ENCODE data around the gene ZBTB7A.

ZBTB7A gene

DNA sequence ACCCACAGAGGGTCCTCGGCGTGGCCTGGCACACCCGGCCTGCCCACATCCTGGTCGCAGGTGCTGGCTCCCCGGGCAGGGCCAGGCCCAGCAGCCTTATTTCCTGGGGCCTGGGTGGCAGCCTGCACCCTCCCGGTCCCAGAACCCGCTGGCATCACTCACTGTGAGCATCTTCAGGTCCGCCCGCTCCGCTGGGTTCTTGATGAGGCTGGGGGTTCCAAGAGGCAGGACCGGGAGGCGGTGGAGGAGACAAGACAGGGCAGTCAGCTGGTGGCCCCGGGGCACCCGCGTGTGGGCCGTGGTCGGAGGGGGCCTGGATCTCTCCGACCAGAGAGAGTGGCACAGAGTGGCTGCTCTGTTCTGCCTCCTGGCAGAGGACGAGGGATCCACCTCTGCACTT is 27.6 kb upstream of the ZBTB7A start:
- TF ChIP-seq, protein P1, sequence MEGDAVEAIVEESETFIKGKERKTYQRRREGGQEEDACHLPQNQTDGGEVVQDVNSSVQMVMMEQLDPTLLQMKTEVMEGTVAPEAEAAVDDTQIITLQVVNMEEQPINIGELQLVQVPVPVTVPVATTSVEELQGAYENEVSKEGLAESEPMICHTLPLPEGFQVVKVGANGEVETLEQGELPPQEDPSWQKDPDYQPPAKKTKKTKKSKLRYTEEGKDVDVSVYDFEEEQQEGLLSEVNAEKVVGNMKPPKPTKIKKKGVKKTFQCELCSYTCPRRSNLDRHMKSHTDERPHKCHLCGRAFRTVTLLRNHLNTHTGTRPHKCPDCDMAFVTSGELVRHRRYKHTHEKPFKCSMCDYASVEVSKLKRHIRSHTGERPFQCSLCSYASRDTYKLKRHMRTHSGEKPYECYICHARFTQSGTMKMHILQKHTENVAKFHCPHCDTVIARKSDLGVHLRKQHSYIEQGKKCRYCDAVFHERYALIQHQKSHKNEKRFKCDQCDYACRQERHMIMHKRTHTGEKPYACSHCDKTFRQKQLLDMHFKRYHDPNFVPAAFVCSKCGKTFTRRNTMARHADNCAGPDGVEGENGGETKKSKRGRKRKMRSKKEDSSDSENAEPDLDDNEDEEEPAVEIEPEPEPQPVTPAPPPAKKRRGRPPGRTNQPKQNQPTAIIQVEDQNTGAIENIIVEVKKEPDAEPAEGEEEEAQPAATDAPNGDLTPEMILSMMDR (IDR thresholded peaks at IDR 0.05; ENCODE audit: control insufficient read depth, extremely low read depth, insufficient read depth) = no peak
- H3K4me3 ChIP-seq (ENCODE audit: low read depth, low read length) = no peak overlapping the region
- no peak for DNase-seq (ENCODE audit: low read depth)

DNA sequence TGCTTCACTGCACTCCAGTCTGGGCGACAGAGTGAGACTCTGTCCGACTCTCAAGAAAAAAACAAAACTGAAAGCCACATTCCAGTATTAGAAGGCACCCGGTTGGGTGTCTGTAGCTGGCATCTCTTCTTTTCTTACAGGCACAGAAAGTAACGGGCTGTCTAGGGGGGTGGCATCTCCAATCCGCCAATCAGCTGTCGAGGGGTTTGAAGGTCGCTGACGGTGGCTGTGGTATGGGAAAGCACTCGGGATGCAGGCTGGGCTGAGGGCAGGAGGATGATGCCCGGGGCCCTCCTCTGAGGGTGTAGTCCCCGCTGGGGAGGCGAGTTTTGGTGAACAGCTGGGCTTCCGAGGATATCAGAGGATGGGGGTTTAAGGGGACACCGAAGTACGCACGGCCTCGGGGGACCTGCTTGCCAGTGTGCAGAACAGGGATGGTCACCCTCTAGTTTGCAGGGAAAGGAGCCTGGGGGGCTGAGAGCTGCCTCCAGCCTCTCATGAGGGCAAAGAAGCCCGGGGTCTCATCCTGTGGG is 27.0 kb upstream of the ZBTB7A start:
- TF ChIP-seq, protein P1 (IDR thresholded peaks at IDR 0.05; ENCODE audit: control insufficient read depth, extremely low read depth, insufficient read depth) = no peak
- H3K4me3 ChIP-seq (ENCODE audit: low read depth, low read length) = no peak overlapping the region
- no peak for DNase-seq (ENCODE audit: low read depth)

DNA sequence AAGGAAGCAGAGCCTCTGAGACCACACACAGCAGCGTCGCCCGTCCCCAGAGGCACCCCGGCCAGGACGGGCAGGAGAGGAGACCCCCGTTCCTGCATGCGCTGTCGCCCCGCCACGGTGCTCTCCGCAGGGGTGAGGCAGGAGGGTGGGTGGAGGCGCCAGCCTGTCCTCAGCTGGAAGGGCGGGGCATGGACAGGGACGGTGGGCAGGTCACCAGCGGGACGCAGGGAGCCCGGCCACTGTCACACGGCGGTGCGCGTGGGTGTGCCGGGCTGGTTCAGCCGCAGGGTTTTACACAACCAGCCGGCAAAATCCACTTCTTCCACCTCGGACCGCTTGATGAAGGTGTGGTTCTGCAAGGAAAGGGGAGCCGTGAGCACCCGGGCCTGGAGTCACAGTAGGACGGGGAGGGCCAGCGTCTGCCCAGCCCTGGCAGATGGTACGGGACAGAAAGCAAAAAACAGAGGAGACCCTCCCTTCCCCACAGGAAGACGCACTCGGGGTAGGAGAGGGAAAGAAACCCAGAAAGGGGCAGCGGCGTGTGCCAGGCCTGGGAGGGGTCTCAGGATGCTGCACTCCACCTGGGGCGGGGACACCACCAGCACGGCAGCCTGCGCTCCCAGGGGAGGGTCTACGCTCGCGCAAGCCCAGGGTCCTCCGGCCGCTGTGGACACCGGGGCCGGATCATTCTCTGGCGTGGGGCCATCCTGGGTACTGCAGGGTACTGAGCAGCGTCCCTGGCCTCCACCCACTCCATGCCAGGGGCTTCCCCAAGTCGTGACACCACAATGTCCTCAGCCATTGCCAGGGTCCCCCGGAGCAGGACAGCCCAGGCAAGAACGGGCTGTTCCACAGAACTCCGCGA is 23.9 kb upstream of the ZBTB7A start:
- no peak for DNase-seq (ENCODE audit: low read depth)
- TF ChIP-seq, protein P1 (IDR thresholded peaks at IDR 0.05; ENCODE audit: control insufficient read depth, extremely low read depth, insufficient read depth) = no peak
- no peak overlapping the region for H3K4me3 ChIP-seq (ENCODE audit: low read depth, low read length)

DNA sequence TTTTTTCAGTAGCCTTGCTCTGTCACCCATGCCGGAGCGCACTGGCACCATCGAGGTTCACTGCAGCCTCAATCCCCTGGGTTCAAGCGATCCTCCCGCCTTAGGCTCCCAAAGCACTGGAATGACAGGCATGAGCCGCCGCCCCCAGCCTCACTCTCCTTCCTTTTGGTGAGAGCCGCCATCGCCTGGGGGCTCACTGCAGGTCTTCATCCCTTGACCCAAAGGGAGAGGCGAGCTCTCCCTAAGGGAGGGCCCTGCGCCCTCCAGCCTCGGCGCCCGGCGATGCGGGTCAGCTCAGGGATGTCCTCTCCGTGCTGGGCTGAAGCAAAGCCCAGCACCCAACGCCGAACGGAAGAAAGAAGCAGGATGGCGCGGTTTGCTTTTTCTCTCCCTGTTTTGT is 23.2 kb upstream of the ZBTB7A start:
- no peak overlapping the region for H3K4me3 ChIP-seq (ENCODE audit: low read depth, low read length)
- TF ChIP-seq, protein P1 (IDR thresholded peaks at IDR 0.05; ENCODE audit: control insufficient read depth, extremely low read depth, insufficient read depth) = no peak
- no peak for DNase-seq (ENCODE audit: low read depth)

DNA sequence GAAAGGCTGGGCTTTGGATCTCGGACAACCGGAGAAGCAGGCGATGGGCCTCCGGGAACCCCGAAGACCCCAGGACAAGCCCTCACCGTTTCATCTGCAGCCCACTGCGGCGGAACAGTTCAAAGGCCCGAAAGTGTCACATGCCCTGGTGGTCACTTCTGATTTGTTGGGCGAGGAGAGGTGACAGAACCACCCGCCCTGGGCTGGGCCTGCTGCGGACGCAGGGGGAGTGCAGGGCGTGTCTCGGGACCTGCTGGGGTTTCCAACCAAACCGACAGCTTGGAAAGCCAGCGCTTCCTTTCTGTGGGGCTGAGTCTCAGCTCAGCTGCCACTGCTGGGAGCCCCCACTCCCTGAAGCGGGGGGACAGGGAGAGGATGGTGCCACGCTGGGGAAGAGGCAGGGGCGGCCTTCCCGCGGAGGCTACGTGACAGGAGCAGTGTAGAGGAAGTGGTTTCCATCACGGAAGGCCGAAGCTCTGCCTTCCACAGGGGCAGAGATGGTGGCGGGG is 22.8 kb upstream of the ZBTB7A start:
- H3K4me3 ChIP-seq (ENCODE audit: low read depth, low read length) = no peak overlapping the region
- no peak for DNase-seq (ENCODE audit: low read depth)
- TF ChIP-seq, protein P1 (IDR thresholded peaks at IDR 0.05; ENCODE audit: control insufficient read depth, extremely low read depth, insufficient read depth) = no peak

DNA sequence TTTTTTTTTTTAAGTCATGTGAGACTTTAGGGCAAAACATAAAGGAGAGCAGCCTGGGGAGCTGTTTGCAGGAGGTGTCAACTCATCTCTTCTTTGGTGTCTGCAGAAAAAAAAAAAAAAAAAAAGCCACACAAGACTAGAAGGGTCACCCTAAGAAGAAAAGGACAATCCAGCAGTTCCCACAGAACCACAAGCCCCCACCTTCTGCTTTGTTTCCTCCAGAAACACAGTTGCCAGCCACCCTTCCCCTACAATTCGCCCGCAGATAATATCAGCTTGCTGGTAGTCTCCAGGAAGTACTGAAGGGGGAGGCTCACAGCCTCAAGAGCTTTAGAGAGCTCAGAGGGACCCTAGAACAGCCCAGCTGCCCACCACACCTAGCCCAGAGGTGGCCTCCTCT is 22.3 kb upstream of the ZBTB7A start:
- no peak overlapping the region for H3K4me3 ChIP-seq (ENCODE audit: low read depth, low read length)
- TF ChIP-seq, protein P1 (IDR thresholded peaks at IDR 0.05; ENCODE audit: control insufficient read depth, extremely low read depth, insufficient read depth) = no peak
- no peak for DNase-seq (ENCODE audit: low read depth)
